GM21423 (cell line): Measurements from ENCODE around the gene STRN.
"Not testable (repeated sequence)": the region's sequence is repeated elsewhere in the genome, so short reads cannot be mapped to it uniquely, and the experiment has no call there.

ENCODE experiments used
- ATAC-seq: cut with Tn5 transposase; IDR thresholded peaks from one replicate; pipeline ENCODE4 v1.9.1; 2021; ENCODE audit warnings: mild to moderate bottlenecking, moderate library complexity; ENCODE audit not compliant: unreplicated experiment

STRN gene

DNA sequence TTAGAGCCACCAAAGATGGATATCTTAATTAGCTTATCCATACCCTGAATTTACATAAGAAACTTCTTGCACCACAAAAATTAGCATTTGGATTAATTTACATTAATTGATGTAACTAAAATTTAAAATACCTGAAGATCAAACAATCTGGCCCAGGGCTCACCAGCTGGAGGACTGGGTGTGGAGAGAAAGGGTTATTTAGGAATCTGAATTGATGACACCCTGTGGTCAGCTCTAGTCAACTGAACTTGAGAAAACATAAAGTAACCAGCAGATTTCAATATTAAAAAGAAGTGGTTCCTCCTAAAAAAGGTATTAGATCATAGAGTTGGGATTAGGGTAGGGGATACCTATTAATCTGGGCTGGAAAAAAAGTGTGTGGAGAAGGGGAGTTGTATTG, 122.5 kb downstream of the STRN start:
- ATAC-seq = no peak

DNA sequence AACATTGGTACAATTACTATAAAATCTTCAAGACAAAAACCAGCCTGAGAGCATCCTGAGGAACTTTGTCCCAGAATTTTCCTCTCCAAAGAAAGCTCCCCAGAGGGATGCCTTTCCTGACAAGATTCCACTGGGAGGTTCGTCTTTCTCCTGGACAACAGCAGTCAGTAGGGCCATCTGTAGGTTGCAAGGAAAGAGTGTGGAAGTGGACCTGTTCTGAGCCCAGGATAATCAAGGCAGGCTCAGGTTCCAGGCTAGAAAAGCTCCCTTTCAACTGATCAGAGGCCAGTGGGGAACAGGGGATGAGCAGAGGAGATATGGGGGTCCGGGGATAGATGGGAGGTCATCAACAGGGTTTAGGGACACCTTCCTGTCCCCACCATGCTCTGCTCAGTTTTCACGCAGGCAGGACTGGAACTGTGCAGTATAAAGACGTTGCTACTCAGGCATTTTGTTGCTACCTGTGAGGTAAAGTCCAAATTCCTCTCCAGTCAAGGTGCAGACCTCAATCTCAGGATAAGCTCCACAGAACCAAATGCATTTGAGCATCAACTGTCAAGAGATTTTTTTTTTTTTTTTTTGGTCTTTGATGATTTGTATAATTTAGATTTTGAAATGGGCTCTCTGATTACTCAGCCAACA, 126.2 kb downstream of the STRN start:
- no peak for ATAC-seq

DNA sequence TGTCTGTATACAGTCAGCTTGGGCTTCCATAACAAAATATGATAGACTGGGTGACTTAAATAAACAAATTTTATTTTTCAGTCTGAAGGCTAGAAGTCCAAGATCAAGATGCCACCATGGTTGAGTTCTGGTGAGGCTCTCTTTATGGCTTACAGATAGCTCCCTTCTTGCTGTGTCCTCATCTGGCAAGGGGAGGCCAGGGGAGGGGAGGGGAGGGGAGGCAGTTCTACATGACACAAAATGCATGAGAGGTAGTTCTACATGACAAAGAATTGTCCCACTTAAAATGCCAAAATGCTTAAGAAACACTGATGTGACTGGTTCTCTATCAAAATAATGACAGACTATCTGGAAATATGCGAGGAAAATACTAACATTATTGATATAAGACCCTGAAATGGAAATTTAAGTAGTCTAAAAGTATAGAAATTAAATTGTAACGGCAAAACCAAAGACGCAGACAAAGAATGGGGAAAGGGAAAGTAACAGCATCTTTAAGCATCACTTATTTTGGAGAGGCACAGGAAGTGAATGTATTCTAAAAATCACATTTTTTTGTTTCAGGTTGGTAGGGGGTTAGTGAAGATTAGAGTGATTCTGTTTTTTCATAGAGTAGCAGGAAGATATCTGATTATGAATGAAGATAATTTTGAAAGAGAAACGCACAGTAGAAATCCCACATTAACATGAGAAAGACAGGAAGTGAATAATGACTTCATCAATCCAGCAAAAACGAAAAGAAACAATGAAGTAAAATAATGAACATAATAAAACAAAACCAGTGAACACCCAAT, 131.4 kb downstream of the STRN start:
- ATAC-seq = no peak

DNA sequence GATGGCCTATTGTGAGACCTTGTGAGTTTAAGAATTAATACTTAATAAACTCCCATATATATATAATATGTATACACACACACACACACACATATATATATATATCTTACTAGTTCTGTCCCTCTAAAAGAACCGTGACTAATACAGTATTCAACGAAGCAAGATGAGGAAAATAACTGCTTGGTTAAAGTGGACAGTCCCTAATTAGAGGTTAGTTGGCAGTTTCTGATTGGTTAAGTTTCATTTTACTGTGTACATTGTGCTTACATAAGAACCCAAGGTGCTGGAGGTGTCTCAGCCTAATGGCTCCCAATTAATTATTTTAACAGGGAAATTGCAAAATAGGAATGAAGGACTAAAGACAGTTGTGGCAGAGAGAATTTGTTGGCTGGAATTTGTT, 132.1 kb downstream of the STRN start:
- no peak for ATAC-seq

DNA sequence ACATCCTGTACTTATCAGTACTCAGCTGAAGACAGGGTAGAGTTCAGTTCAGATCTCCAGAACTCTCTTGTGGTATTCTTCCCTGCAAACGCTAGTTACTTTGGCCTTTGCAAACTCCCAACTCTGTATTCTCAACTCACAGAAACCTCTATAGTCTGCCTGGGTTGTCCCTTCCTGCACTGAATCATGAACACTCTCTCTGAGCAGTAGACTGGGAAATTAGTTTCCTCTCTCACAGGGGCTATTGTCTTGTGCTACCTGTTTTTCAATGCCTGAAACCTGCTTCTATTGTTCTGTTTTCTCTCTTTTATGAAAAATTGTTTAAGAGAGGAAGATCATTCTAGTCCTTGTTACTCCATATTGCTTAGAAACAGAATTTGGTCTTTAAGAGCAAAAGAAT, 135.2 kb downstream of the STRN start:
- no peak for ATAC-seq

DNA sequence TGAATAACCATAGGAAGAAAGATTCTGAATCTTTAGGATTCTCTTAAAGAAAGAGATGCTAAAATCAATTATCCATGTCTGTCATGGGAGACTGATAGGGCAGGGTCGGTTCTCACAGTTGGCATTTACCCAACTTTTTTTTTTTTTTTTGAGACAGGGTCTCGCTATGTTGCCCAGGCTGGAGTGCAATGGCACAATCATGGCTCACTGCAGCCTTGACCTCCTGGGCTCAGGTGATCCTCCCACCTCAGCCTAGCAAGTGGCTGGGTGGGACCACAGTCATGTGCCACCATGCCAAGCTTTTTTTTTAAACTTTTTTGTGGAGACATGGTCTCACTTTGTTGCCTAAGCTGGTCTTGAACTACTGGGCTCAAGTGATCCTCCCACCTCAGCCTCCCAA, 141.7 kb downstream of the STRN start:
- ATAC-seq = not testable (repeated sequence)

DNA sequence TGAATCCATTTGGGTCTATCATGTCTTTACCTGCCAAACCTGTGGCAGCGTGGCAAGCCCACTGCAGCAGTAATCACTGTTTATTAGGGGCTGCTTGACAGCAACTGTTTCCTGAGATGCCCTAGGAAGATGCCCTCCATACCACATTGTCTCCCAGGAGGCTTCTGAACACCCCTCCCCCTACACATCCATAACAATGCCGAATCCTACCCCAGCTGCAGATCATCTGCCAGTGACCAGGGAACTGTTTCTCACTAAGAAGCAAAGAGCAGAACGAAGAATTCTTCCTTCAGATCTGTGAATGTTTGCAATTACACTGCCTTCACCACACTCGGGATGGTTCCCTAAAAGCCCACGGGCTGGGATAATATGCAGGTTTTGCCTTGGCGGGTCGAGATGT, 142.1 kb downstream of the STRN start:
- ATAC-seq = no peak

DNA sequence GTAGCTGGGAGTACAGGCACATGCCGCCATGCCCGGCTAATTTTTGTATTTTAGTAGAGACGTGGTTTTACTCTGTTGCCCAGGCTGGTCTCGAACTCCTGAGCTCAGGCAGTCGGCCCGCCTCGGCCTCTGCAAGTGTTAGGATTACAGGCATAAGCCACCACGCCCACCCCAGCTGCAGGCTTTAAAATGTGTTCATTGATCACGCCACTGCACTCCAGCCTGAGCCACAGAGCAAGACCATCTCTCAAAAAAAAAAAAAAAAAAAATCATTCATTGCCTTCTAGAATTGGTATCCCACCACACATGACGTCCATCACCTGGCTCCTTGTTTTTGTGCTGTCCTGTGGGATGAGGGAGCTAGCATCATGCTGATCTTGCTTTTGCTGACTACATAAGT, 142.5 kb downstream of the STRN start:
- ATAC-seq = no peak

DNA sequence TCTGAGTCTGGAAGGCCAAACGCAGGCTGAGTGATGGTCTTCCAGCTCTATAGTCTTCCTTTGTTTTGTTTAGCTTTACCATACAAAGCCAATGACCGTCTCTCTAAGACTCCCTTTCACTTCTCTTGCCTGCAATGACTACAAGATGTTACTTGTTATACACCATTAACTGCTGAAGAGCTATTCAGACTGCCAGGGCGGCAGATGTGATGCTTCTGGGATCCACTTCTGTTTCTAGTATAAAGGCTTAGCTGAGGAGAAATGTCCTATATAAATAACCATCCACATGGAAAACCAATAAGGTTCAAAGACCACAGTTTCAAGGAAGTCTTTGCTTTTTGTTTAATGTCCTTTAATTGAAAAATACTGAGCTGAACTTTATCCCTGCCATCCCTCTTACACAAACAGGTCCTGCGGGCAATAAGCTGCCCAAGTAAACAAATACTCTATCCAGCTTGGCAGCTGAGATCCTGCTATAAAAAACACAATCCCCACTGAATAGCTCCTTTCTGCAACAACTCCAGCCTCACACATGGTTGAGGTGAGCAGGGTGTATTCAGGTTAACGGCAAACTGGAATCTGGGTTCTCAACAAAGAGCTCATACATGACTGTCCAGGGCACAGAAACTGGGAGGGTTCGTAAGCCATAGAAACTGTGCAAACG, 145.3 kb downstream of the STRN start:
- ATAC-seq = no peak

DNA sequence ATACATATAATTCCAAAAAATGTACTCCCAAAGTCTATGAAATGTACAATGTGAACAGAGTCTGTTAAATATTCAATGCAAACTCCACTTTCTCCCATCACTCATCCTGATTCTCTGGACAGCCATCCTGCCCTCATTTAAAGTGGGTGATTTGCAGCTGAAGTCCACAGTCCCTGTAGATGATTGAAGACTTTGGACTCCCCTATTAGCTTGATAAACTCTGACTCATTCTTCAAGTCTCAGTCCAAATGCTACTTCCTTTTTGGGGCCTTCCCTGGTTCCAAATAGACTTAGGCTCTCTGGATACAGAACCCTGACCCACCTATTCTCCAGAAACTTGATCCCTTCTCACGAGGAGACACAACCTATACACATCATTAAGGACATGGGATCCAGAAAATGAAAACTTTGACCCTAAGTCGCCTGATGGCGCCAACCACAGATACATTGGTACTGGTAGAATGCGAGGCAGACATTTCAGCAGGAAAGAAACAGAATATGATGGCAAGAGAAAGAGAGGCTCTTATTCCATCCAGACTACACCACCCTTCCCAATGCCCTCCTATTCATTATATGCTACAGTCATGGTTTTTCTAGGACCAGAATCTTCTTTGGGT, 147.1 kb downstream of the STRN start:
- no peak for ATAC-seq

DNA sequence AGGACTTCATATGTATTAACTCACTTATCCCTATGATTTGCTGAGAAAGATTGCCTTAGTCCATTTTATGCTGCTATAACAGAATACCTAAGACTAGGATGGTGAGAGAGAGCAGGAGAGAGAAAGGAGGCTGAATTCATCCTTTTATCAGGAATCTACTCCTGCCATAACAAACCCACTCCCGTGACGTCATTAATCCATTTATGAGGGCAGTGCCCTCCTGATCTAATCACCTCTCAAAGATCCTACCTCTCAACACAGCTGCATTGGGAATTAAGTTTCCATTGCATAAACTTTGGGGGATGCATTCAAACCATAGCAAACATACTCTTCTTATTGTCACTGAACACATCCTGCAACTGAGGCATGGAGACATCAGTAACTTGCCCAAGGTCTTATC, 147.8 kb downstream of the STRN start:
- no peak for ATAC-seq

DNA sequence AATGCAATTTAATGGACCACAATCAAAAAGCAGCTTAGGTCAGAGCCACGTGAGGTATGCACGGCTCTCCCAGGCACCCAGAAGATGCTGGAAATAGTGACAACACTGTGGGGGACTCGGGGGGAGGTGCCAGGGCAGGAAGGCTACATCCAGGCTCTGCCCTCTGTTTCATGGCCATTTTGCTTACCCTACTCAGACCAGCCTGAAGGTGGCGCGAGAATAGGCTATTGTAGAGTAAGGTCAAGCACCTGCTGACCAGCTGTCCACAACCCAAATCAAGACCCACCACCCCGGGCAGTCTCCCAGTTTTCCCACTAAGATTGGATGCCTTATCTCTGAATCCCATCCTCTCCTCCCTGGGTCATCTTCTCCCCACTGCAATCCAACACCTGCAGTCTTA, 154.1 kb downstream of the STRN start:
- ATAC-seq = no peak

DNA sequence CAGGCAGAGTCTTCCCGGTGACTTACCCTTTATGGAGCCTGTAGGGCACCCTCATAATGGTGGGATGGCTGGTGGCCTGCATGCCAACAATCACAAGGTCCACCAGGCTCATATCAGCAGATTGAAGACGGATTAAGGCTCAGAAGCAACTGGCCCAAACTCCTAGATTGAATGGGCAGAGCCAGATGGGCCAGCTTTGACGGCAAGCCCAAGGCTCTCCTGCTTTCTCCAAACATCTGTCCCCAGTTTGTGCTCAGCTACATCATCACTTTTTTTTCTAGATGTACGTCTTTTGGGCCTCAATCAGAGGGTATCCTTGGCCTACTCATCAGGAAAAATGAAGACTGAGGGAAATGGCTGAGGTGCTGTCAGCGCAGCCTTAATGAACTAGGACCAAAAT, 155.3 kb downstream of the STRN start:
- no peak for ATAC-seq

DNA sequence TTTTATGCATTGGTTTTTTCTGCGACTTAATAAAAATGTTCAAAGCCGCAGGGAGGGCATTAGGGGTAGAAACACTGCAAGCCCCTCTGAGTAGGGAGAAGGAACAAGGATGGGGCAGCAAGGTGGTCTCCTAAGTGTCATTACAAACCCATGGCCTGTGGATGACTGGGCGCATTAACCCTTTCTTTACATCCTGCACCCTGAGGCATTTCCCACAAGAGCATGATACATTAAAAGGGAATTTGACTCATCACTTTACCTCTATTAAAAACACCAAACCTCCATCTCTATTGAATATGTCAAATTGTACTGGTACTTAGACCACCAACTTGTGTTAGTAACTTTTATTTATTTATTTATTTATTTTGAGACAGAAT, 157.3 kb downstream of the STRN start:
- no peak for ATAC-seq

DNA sequence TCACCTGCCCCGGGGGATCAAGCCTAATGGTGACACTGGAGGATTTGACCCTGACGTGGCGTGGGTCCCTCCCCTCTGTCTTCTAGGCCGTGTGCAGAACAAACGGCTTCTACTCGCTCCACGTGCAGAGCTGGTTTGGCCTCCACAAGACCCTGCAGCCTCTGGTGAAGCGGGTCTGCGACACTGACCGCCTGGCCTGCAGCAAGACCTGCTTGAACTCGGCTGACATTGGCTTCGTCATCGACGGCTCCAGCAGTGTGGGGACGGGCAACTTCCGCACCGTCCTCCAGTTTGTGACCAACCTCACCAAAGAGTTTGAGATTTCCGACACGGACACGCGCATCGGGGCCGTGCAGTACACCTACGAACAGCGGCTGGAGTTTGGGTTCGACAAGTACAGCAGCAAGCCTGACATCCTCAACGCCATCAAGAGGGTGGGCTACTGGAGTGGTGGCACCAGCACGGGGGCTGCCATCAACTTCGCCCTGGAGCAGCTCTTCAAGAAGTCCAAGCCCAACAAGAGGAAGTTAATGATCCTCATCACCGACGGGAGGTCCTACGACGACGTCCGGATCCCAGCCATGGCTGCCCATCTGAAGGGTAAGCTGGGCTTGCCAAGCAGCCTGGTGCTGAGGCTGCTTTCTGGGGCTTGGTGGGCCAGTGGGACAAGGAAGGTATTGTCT, 157.8 kb downstream of the STRN start:
- no peak for ATAC-seq

DNA sequence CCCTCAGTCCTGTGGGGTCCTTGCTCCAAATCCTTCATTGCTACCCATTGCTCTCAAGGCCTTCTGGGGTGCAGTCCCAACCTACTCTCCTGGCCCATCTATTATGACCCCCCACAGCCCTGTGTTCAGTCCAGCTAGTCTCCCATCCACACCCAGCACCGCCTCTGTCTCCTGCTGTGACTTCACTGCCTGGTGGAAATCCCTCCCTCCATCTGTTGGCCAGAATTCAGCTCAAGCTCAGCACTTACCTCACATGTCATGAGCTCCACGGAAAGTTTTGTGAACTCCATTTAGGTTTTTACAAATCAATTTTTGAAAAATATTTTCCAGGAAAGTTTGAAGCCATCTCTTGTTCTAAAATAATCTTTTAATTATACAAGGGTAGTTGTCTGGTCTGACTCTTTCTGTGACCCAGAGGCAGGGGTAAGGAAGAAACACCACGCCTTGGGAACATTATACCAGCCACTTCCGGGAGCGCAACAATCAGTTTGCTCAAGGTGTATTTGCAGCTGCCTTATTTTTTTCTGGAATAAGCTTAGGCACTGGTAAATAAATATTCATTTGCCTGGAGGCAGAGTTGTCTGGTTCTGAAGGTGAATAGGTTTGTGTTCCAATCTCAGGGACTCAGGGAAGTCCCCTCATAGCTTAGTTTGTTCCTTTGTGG, 159.0 kb downstream of the STRN start:
- no peak for ATAC-seq

DNA sequence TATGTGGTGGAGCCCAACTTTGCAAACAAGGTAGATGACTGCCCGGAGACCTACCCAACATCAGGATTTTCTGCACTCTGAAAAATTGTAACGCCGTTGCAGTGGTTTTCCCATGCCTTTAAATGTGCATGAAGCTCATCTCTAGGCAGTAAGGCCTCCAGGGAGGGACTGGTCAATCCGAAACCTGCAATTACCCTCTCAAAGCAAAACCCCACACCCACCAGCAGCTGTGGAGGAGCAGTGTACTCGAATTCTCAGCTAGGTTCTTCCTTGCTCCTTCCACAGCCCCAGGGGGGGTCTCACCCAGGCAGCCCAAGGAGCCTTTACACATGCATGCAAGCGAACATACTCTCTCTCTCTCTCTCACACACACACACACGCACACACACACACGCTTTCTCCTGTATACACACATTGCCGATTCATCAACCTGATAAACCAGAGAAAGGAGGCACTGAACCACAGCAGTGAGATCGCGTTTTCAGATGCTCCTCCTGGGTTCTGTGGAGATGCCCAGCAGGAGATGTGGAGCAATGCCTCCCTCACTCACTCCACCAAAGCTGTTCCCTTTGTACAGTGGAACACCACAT, 160.6 kb downstream of the STRN start:
- no peak for ATAC-seq

DNA sequence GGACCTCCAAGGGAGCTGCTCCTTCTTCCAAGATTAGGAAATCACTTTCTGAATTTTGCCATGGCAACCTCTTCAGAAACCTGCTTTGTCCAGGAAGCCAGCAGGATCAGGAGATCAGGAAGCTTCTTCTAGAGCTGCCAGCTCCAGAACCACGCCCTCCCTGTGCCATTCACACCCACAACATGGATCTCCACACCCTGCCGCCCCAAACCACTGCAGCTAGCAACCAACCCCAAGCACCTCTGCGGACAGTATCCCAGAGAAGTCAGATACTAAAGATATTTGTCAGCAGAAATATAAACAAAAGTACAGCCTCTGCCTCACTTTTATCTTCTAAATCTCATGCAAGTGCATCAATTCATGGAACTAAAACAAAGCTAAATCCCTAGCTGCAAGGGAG, 163.4 kb downstream of the STRN start:
- ATAC-seq = no peak

DNA sequence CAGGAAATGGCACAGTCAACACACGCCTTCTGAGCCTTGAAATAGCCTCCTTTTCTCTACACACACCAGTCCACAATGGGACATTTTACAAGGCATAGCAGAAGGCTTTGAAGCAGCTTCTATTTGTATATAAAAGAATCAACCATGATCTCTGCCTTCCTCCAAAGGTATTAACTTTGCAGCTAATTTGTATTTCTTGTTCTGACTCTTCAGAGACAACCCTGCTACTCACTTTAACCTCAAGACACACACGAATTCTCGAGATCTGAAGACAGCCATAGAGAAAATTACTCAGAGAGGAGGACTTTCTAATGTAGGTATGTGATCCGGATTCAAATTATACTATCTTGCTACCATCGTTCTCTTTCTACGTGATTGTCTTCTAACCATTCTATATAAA, 165.2 kb downstream of the STRN start:
- no peak for ATAC-seq

DNA sequence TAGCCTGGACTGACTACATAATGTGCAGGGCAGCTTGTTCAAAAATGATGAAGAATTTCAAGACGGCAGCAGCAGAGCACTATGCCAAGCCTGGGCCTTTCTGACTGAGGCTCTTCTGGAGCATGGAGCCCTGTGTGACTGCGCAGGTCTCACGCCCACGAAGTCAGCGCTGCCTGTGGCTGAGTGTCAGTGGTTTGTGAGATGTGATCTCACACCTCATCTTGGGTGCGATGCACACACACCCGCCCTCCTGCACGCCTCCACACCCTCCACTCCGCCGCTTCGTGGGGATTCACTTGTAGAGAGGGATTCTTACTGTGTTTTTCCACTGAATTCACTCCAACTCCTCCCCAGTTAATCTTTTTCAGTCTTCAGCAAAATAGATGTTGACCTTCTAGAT, 166.0 kb downstream of the STRN start:
- no peak for ATAC-seq
